ENCODE data around the gene EPHX1.

- no peak for TF ChIP-seq RAD21 (IDR thresholded peaks at IDR 0.05)
- TF ChIP-seq RXRA (IDR thresholded peaks at IDR 0.05), result no peak
- TF ChIP-seq, protein P1, sequence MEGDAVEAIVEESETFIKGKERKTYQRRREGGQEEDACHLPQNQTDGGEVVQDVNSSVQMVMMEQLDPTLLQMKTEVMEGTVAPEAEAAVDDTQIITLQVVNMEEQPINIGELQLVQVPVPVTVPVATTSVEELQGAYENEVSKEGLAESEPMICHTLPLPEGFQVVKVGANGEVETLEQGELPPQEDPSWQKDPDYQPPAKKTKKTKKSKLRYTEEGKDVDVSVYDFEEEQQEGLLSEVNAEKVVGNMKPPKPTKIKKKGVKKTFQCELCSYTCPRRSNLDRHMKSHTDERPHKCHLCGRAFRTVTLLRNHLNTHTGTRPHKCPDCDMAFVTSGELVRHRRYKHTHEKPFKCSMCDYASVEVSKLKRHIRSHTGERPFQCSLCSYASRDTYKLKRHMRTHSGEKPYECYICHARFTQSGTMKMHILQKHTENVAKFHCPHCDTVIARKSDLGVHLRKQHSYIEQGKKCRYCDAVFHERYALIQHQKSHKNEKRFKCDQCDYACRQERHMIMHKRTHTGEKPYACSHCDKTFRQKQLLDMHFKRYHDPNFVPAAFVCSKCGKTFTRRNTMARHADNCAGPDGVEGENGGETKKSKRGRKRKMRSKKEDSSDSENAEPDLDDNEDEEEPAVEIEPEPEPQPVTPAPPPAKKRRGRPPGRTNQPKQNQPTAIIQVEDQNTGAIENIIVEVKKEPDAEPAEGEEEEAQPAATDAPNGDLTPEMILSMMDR (IDR thresholded peaks at IDR 0.05; ENCODE audit: low read depth, low read length, missing input control), result no peak
- no peak for TF ChIP-seq GABPA (IDR thresholded peaks at IDR 0.05 in 1 of 2, conservative IDR thresholded peaks at IDR 0.05 in 1 of 2)
- TF ChIP-seq ZBTB33 (IDR thresholded peaks at IDR 0.05), result no peak
- TF ChIP-seq, protein P2, sequence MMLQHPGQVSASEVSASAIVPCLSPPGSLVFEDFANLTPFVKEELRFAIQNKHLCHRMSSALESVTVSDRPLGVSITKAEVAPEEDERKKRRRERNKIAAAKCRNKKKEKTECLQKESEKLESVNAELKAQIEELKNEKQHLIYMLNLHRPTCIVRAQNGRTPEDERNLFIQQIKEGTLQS (IDR thresholded peaks at IDR 0.05), result no peak
Measured at GRCh38 chr1:225881081-225881958, 71.4 kb downstream of the EPHX1 start.

Data from liver (tissue), 3 donors.